Measurements from ENCODE around the gene XYLT1. TPM values are rescaled to one million over a fixed set of nuclear protein-coding genes. Genes with fewer than 3 reads are reported as not detected.

Gene XYLT1
- total and polyA plus RNA-seq, 10 of the 15 experiments (the other 5 are each of a cell fraction or from before 2014, with no cell fraction given) = 0.88 to 14.8 (median 5.8) TPM

DNA sequence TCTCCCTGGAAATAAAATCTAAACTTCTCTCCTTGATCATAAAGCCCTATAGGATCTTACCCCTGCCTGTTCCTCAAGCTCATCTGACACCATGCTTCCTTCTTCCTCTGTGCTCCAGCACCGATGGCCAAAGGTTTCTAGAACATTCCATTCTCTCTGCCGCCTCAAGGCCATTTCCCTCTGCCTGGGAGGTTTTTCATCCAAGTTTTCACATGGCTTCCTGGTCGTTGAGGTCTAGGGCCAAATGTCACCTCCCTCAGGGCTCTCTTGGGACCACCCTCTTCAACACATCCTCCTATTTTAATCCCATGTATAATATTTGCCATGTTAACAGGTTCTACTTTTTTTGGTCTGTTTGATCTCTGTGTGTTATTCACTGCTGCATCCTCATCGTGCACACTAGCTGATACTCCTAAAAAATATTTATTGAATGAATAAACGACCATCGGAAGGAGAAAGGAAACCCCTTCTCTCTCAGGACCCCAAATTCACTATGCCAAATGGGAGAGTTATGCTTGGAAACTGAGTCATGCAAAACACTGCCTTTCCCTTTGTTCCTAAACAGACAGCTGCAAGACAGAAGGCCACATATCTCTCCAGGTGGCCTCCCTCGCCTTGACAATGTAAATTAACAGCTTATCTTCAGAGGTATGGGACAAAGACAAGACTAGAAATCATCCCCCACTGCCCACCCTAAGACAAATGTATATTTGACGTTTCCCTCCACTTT lies 78.5 kb downstream of the XYLT1 start:
- no peak for DNase-seq (ENCODE audit: low read depth, low spot score)
- H2AFZ ChIP-seq (ENCODE audit: control insufficient read depth, low read depth, low read length) = no peak overlapping the region
- in situ Hi-C loops (cut with MboI) = no loop called here
- no peak for TF ChIP-seq EGR1 (IDR thresholded peaks at IDR 0.05; ENCODE audit: borderline replicate concordance in 1 of 2, low read depth in 2 of 2, low read length in 2 of 2)
- TF ChIP-seq, protein P1, sequence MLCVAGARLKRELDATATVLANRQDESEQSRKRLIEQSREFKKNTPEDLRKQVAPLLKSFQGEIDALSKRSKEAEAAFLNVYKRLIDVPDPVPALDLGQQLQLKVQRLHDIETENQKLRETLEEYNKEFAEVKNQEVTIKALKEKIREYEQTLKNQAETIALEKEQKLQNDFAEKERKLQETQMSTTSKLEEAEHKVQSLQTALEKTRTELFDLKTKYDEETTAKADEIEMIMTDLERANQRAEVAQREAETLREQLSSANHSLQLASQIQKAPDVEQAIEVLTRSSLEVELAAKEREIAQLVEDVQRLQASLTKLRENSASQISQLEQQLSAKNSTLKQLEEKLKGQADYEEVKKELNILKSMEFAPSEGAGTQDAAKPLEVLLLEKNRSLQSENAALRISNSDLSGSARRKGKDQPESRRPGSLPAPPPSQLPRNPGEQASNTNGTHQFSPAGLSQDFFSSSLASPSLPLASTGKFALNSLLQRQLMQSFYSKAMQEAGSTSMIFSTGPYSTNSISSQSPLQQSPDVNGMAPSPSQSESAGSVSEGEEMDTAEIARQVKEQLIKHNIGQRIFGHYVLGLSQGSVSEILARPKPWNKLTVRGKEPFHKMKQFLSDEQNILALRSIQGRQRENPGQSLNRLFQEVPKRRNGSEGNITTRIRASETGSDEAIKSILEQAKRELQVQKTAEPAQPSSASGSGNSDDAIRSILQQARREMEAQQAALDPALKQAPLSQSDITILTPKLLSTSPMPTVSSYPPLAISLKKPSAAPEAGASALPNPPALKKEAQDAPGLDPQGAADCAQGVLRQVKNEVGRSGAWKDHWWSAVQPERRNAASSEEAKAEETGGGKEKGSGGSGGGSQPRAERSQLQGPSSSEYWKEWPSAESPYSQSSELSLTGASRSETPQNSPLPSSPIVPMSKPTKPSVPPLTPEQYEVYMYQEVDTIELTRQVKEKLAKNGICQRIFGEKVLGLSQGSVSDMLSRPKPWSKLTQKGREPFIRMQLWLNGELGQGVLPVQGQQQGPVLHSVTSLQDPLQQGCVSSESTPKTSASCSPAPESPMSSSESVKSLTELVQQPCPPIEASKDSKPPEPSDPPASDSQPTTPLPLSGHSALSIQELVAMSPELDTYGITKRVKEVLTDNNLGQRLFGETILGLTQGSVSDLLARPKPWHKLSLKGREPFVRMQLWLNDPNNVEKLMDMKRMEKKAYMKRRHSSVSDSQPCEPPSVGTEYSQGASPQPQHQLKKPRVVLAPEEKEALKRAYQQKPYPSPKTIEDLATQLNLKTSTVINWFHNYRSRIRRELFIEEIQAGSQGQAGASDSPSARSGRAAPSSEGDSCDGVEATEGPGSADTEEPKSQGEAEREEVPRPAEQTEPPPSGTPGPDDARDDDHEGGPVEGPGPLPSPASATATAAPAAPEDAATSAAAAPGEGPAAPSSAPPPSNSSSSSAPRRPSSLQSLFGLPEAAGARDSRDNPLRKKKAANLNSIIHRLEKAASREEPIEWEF (IDR thresholded peaks at IDR 0.05; ENCODE audit: insufficient replicate concordance, low read depth, low read length) = no peak
- no peak for TF ChIP-seq NR2C2 (IDR thresholded peaks at IDR 0.05; ENCODE audit: borderline replicate concordance, control insufficient read depth, insufficient read length, low read depth)
- no peak for TF ChIP-seq MEF2B (IDR thresholded peaks at IDR 0.05; ENCODE audit: partially characterized antibody, poor library complexity, severe bottlenecking)
- TF ChIP-seq HDAC2 (IDR thresholded peaks at IDR 0.05) = no peak
- no peak for TF ChIP-seq RFX5 (IDR thresholded peaks at IDR 0.05; ENCODE audit: low read depth, low read length)
- TF ChIP-seq, protein P2, sequence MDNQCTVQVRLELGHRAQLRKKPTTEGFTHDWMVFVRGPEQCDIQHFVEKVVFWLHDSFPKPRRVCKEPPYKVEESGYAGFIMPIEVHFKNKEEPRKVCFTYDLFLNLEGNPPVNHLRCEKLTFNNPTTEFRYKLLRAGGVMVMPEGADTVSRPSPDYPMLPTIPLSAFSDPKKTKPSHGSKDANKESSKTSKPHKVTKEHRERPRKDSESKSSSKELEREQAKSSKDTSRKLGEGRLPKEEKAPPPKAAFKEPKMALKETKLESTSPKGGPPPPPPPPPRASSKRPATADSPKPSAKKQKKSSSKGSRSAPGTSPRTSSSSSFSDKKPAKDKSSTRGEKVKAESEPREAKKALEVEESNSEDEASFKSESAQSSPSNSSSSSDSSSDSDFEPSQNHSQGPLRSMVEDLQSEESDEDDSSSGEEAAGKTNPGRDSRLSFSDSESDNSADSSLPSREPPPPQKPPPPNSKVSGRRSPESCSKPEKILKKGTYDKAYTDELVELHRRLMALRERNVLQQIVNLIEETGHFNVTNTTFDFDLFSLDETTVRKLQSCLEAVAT (IDR thresholded peaks at IDR 0.05) = no peak
- TF ChIP-seq TCF7 (IDR thresholded peaks at IDR 0.05; ENCODE audit: borderline replicate concordance) = no peak
- no peak for TF ChIP-seq IKZF2 (IDR thresholded peaks at IDR 0.05)
- no peak for TF ChIP-seq MXI1 (IDR thresholded peaks at IDR 0.05; ENCODE audit: low read depth, low read length)
- TF ChIP-seq JUNB (IDR thresholded peaks at IDR 0.05) = no peak
- TF ChIP-seq BRCA1 (IDR thresholded peaks at IDR 0.05; ENCODE audit: low read depth, low read length) = no peak
- TF ChIP-seq HDGF (IDR thresholded peaks at IDR 0.05) = no peak
- TF ChIP-seq, protein P3, sequence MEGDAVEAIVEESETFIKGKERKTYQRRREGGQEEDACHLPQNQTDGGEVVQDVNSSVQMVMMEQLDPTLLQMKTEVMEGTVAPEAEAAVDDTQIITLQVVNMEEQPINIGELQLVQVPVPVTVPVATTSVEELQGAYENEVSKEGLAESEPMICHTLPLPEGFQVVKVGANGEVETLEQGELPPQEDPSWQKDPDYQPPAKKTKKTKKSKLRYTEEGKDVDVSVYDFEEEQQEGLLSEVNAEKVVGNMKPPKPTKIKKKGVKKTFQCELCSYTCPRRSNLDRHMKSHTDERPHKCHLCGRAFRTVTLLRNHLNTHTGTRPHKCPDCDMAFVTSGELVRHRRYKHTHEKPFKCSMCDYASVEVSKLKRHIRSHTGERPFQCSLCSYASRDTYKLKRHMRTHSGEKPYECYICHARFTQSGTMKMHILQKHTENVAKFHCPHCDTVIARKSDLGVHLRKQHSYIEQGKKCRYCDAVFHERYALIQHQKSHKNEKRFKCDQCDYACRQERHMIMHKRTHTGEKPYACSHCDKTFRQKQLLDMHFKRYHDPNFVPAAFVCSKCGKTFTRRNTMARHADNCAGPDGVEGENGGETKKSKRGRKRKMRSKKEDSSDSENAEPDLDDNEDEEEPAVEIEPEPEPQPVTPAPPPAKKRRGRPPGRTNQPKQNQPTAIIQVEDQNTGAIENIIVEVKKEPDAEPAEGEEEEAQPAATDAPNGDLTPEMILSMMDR (IDR thresholded peaks at IDR 0.05 in 2 of 3, conservative IDR thresholded peaks at IDR 0.05 in 1 of 3; ENCODE audit: control insufficient read depth in 2 of 3, extremely low read depth in 1 of 3, insufficient read depth in 1 of 3, low read depth in 3 of 3, low read length in 3 of 3) = no peak

More for the DNA sequence above, 78.5 kb downstream of the XYLT1 start:
- H3K4me3 ChIP-seq = no peak overlapping the region
- 25% methylated on average over 8 of the region's 8 CpGs for WGBS (ENCODE audit: insufficient coverage, insufficient replicate concordance, low lambda C conversion rate, missing lambda C conversion rate)
- H3K9ac ChIP-seq (ENCODE audit: control insufficient read depth, insufficient read depth, low read length) = no peak overlapping the region
- no peaks in the 10 kb centered on the region for H3K79me2 ChIP-seq (ENCODE audit: control insufficient read depth, insufficient read depth, low read length)
- intact Hi-C loops (cut with micrococcal nuclease; ENCODE audit: unreplicated experiment) = no loop called here
- H3K36me3 ChIP-seq (ENCODE audit: control insufficient read depth in 2 of 2, insufficient read depth in 2 of 2, low read length in 1 of 2) = no peaks in the 10 kb centered on the region
- FAIRE-seq = no peak
- RAD21 ChIA-PET (ENCODE audit: unreplicated experiment) = interaction anchor here (1.0 kb wide), 1 partner anchor 27 kb away, joined by 3 read pairs; no protein-coding TSS in a partner anchor
- H4K20me1 ChIP-seq (ENCODE audit: control insufficient read depth, insufficient read depth) = no peaks in the 10 kb centered on the region
- no peak overlapping the region for H3K4me2 ChIP-seq (ENCODE audit: control insufficient read depth, insufficient read depth)
- no TSS peak for BruUV-seq (replicated peaks)
- SMC1A ChIA-PET (ENCODE audit: uncharacterized antibody, unreplicated experiment) = interaction anchor here (1.0 kb wide), 1 partner anchor 32 kb away, joined by 3 read pairs; no protein-coding TSS in a partner anchor
- no peaks in the 10 kb centered on the region for H3K4me1 ChIP-seq (ENCODE audit: control insufficient read depth, insufficient read depth, low read length)
- H3K9me3 ChIP-seq (replicated peaks; ENCODE audit: control insufficient read depth, insufficient read depth, low read length) = no peaks in the 10 kb centered on the region
- ATAC-seq = no peak
- H3K27me3 ChIP-seq (replicated peaks in 1 of 2; ENCODE audit: control insufficient read depth in 2 of 2, insufficient read depth in 2 of 2, low read length in 1 of 2) = no peaks in the 10 kb centered on the region
- CTCF ChIA-PET = no interaction called here
- no peak overlapping the region for H3K27ac ChIP-seq (ENCODE audit: control insufficient read depth, insufficient read depth)
- POLR2A ChIA-PET = no interaction called here

Measured in GM12878 (cell line).